SK-N-SH treated with all-trans-retinoic acid at 6 μM for 48 hours (cell line): ENCODE measurements around the gene SLC1A5.

Experiments
- ATAC-seq: fragments of 200-7000 bp; cut with Tn5 transposase; 3 replicates; pipeline ENCODE4 v1.9.1; 2020; ENCODE audit warnings: mild to moderate bottlenecking, moderate library complexity
- ARNTL ChIP-seq: fragments of 450-650 bp; formaldehyde crosslinking; IDR thresholded peaks from 2 replicates; pipeline ENCODE4 v1.5.0; 2020; ENCODE audit warnings: low read depth, mild to moderate bottlenecking, moderate library complexity, borderline replicate concordance
- BACH2 ChIP-seq: fragments of 250-450 bp; sonication (Bioruptor Pico); IDR thresholded peaks from 2 replicates; pipeline ENCODE4 v1.9.0; 2021; ENCODE audit warnings: mild to moderate bottlenecking, borderline replicate concordance
- CSDC2 ChIP-seq: fragments of 250-450 bp; sonication (Bioruptor Pico); IDR thresholded peaks from 2 replicates; pipeline ENCODE4 v1.5.0; 2020; ENCODE audit warnings: mild to moderate bottlenecking, moderate library complexity
- CSRNP3 ChIP-seq: fragments of 250-450 bp; sonication (Bioruptor Pico); IDR thresholded peaks from 2 replicates; pipeline ENCODE4 v1.5.1; 2021; ENCODE audit warnings: mild to moderate bottlenecking, moderate library complexity
- ESRRG ChIP-seq: fragments of 250-450 bp; sonication (Bioruptor Pico); IDR thresholded peaks from 2 replicates; pipeline ENCODE4 v1.6.1; 2021; ENCODE audit warnings: mild to moderate bottlenecking
- GLIS3 ChIP-seq: fragments of 250-450 bp; sonication (Bioruptor Pico); IDR thresholded peaks from 2 replicates; pipeline ENCODE4 v1.5.0; 2020; ENCODE audit warnings: mild to moderate bottlenecking, moderate library complexity
- ISL1 ChIP-seq: fragments of 250-450 bp; sonication (Bioruptor Pico); IDR thresholded peaks from 2 replicates; pipeline ENCODE4 v2.1.2; 2022; ENCODE audit warnings: mild to moderate bottlenecking, moderate library complexity
- OSR1 ChIP-seq: fragments of 250-450 bp; sonication (Bioruptor Pico); IDR thresholded peaks from 2 replicates; pipeline ENCODE4 v1.8.0; 2022; ENCODE audit warnings: moderate library complexity, mild to moderate bottlenecking, inconsistent platforms
- POU6F1 ChIP-seq: fragments of 250-450 bp; sonication (Bioruptor Pico); IDR thresholded peaks from 2 replicates; pipeline ENCODE4 v1.8.0; 2021; ENCODE audit warnings: low read depth, mild to moderate bottlenecking, moderate library complexity, borderline replicate concordance
- PPARA ChIP-seq: fragments of 250-450 bp; sonication (Bioruptor Pico); IDR thresholded peaks from 2 replicates; pipeline ENCODE4 v1.5.0; 2020; ENCODE audit warnings: mild to moderate bottlenecking, borderline replicate concordance
- RARB ChIP-seq: fragments of 250-450 bp; sonication (Bioruptor Pico); IDR thresholded peaks from 2 replicates; pipeline ENCODE4 v1.8.0; 2021; ENCODE audit warnings: mild to moderate bottlenecking, moderate library complexity
- TCF4 ChIP-seq: fragments of 250-450 bp; sonication (Bioruptor Pico); IDR thresholded peaks from 2 replicates; pipeline ENCODE4 v1.8.0; 2021; ENCODE audit warnings: mild to moderate bottlenecking, moderate library complexity, borderline replicate concordance
- TOX ChIP-seq: fragments of 250-450 bp; sonication (Bioruptor Pico); IDR thresholded peaks from 2 replicates; pipeline ENCODE4 v1.8.0; 2021; ENCODE audit warnings: mild to moderate bottlenecking, moderate library complexity, borderline replicate concordance
- TSHZ2 ChIP-seq: fragments of 250-450 bp; sonication (Bioruptor Pico); IDR thresholded peaks from 2 replicates; pipeline ENCODE4 v1.5.0; 2020; ENCODE audit warnings: mild to moderate bottlenecking, moderate library complexity
- ZC3H10 ChIP-seq: fragments of 250-450 bp; sonication (Bioruptor Pico); IDR thresholded peaks from 2 replicates; pipeline ENCODE4 v1.5.1; 2021; ENCODE audit warnings: mild to moderate bottlenecking, moderate library complexity
- ZFP3 ChIP-seq: fragments of 250-450 bp; sonication (Bioruptor Pico); IDR thresholded peaks from 2 replicates; pipeline ENCODE4 v1.5.0; 2020; ENCODE audit warnings: mild to moderate bottlenecking, moderate library complexity
- ZFP30 ChIP-seq: fragments of 450-650 bp; formaldehyde crosslinking; IDR thresholded peaks from 2 replicates; pipeline ENCODE4 v1.5.0; 2022; ENCODE audit warnings: mild to moderate bottlenecking, moderate library complexity
- ZNF70 ChIP-seq: fragments of 450-650 bp; formaldehyde crosslinking; IDR thresholded peaks from 2 replicates; pipeline ENCODE4 v1.5.0; 2020; ENCODE audit warnings: mild to moderate bottlenecking, moderate library complexity
- ZNF8 ChIP-seq: fragments of 450-650 bp; formaldehyde crosslinking; IDR thresholded peaks from 2 replicates; pipeline ENCODE4 v1.5.0; 2020; ENCODE audit warnings: mild to moderate bottlenecking, moderate library complexity
- TF ChIP-seq, protein P1 (sequence below): fragments of 250-450 bp; sonication (Bioruptor Pico); IDR thresholded peaks from 2 replicates; pipeline ENCODE4 v1.5.1; 2020; ENCODE audit warnings: low read depth, mild to moderate bottlenecking, moderate library complexity
- TF ChIP-seq, protein P2 (sequence below): fragments of 250-450 bp; sonication (Bioruptor Pico); IDR thresholded peaks from 2 replicates; pipeline ENCODE4 v1.8.0; 2020; ENCODE audit warnings: mild to moderate bottlenecking, moderate library complexity, borderline replicate concordance

SLC1A5 gene

GRCh38 chr19:46727757-46728156 is 60.6 kb downstream of the SLC1A5 start:
- no peak for ATAC-seq
- no peak for TF ChIP-seq OSR1 (CRISPR knock-in tag)
- TF ChIP-seq ZNF70 (CRISPR knock-in tag): no peak
- TF ChIP-seq, protein P1, sequence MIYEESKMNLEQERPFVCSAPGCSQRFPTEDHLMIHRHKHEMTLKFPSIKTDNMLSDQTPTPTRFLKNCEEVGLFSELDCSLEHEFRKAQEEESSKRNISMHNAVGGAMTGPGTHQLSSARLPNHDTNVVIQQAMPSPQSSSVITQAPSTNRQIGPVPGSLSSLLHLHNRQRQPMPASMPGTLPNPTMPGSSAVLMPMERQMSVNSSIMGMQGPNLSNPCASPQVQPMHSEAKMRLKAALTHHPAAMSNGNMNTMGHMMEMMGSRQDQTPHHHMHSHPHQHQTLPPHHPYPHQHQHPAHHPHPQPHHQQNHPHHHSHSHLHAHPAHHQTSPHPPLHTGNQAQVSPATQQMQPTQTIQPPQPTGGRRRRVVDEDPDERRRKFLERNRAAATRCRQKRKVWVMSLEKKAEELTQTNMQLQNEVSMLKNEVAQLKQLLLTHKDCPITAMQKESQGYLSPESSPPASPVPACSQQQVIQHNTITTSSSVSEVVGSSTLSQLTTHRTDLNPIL (CRISPR knock-in tag): no peak
- no peak for TF ChIP-seq ESRRG
- no peak for TF ChIP-seq POU6F1 (CRISPR knock-in tag)
- no peak for TF ChIP-seq ZNF8 (CRISPR knock-in tag)
- TF ChIP-seq ZFP3: no peak
- no peak for TF ChIP-seq CSDC2 (CRISPR knock-in tag)
- TF ChIP-seq PPARA: no peak
- no peak for TF ChIP-seq ISL1
- TF ChIP-seq, protein P2, sequence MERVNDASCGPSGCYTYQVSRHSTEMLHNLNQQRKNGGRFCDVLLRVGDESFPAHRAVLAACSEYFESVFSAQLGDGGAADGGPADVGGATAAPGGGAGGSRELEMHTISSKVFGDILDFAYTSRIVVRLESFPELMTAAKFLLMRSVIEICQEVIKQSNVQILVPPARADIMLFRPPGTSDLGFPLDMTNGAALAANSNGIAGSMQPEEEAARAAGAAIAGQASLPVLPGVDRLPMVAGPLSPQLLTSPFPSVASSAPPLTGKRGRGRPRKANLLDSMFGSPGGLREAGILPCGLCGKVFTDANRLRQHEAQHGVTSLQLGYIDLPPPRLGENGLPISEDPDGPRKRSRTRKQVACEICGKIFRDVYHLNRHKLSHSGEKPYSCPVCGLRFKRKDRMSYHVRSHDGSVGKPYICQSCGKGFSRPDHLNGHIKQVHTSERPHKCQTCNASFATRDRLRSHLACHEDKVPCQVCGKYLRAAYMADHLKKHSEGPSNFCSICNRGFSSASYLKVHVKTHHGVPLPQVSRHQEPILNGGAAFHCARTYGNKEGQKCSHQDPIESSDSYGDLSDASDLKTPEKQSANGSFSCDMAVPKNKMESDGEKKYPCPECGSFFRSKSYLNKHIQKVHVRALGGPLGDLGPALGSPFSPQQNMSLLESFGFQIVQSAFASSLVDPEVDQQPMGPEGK (CRISPR knock-in tag): no peak
- TF ChIP-seq BACH2 (CRISPR knock-in tag): no peak
- no peak for TF ChIP-seq CSRNP3 (CRISPR knock-in tag)
- TF ChIP-seq ZFP30 (CRISPR knock-in tag): no peak
- TF ChIP-seq TSHZ2 (CRISPR knock-in tag): no peak
- no peak for TF ChIP-seq TOX
- TF ChIP-seq ZC3H10 (CRISPR knock-in tag): no peak
- no peak for TF ChIP-seq TCF4

DNA sequence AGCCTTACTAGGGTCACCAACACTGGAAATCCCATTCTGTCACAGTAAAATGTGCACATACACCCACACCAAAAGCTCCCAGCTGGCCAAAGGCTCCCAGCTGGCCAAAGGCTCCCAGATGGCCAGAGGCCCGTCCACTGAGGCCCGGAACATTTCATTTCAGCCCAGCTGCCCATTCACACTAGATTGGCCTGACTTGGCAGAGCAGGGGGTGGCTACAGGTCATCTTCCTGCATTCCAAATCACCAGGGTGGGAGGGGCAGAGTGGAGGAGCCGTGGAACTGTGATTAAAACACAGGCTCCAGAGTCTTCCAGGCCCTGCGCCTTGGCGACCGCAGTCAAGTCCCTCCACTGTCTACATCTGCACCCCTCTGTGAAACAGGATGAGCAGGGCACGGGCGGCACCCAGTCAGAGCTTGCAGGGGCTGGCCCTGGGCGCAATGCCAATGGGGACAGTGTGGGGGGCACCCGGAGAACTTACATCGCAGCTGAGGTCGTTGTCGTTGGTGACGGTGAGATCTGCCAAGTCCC is 61.4 kb downstream of the SLC1A5 start:
- TF ChIP-seq ISL1: no peak
- TF ChIP-seq, protein P2 (CRISPR knock-in tag): no peak
- TF ChIP-seq ZFP3: no peak
- no peak for TF ChIP-seq GLIS3
- TF ChIP-seq TCF4: no peak
- TF ChIP-seq ARNTL (CRISPR knock-in tag): no peak
- no peak for TF ChIP-seq BACH2 (CRISPR knock-in tag)
- no peak for TF ChIP-seq RARB
- no peak for TF ChIP-seq ZFP30 (CRISPR knock-in tag)
- TF ChIP-seq TSHZ2 (CRISPR knock-in tag): no peak
- TF ChIP-seq PPARA: no peak
- TF ChIP-seq, protein P1 (CRISPR knock-in tag): no peak
- no peak for TF ChIP-seq CSDC2 (CRISPR knock-in tag)
- no peak for TF ChIP-seq CSRNP3 (CRISPR knock-in tag)
- ATAC-seq: no peak
